IPS-20b (cell line): ENCODE measurements around the gene CNDP2.
"Not testable (repeated sequence)": the region's sequence is repeated elsewhere in the genome, so short reads cannot be mapped to it uniquely, and the experiment has no call there.

Source experiments
- H3K27ac ChIP-seq: one replicate; pipeline ENCODE4 v1.5.1; 2013; ENCODE audit warnings: low read length
- H3K27me3 ChIP-seq: 2 replicates; pipeline ENCODE4 v1.6.1; 2013; ENCODE audit warnings: mild to moderate bottlenecking, low read length, inconsistent platforms; ENCODE audit not compliant: insufficient read depth
- H3K36me3 ChIP-seq: 2 replicates; pipeline ENCODE4 v1.6.1; 2013; ENCODE audit warnings: low read depth, mild to moderate bottlenecking, inconsistent platforms, low read length, moderate library complexity; ENCODE audit not compliant: insufficient read depth
- H3K4me1 ChIP-seq: 2 replicates; pipeline ENCODE4 v1.6.1; 2013; ENCODE audit warnings: mild to moderate bottlenecking, control low read depth, inconsistent platforms, low read length, moderate library complexity; ENCODE audit not compliant: insufficient read depth
- H3K4me3 ChIP-seq: 2 replicates; pipeline ENCODE4 v1.5.1; 2013; ENCODE audit warnings: mild to moderate bottlenecking, low read length, inconsistent platforms
- H3K9ac ChIP-seq: 2 replicates; pipeline ENCODE4 v1.6.1; 2013; ENCODE audit warnings: low read depth, mild to moderate bottlenecking, inconsistent platforms, low read length, moderate library complexity
- H3K9me3 ChIP-seq: 2 replicates; pipeline ENCODE4 v1.6.1; 2013; ENCODE audit warnings: mild to moderate bottlenecking, low read depth, low read length, inconsistent platforms; ENCODE audit not compliant: insufficient read depth

Gene CNDP2

GRCh38 chr18:74521068-74521725 is 25.0 kb downstream of the CNDP2 start:
- H3K27ac ChIP-seq = no peak overlapping the region
- H3K36me3 ChIP-seq = peaks cover 57% of the 10 kb centered on the region
- H3K4me1 ChIP-seq = no peaks in the 10 kb centered on the region
- no peak overlapping the region for H3K9ac ChIP-seq
- H3K4me3 ChIP-seq = no peak overlapping the region
- H3K9me3 ChIP-seq = peaks cover 14% of the 10 kb centered on the region; the same call in 1 of the 2 replicates
- H3K27me3 ChIP-seq = no peaks in the 10 kb centered on the region

- Histone ChIP-seq H3K9me3 (peaks cover 17% of the 10 kb centered on the region; the same call in 1 of the 2 replicates), H3K27me3 (no peaks in the 10 kb centered on the region), H3K36me3 (peaks cover 41% of the 10 kb centered on the region), H3K27ac (no peak overlapping the region), H3K9ac (no peak overlapping the region), H3K4me1 (no peaks in the 10 kb centered on the region), H3K4me3 (no peak overlapping the region)
Measured at GRCh38 chr18:74522635-74523548, 26.7 kb downstream of the CNDP2 start.

- no peaks in the 10 kb centered on the region for H3K4me1 ChIP-seq
- no peak overlapping the region for H3K27ac ChIP-seq
- no peak overlapping the region for H3K4me3 ChIP-seq
- H3K9ac ChIP-seq = no peak overlapping the region
- H3K36me3 ChIP-seq = peaks cover 31% of the 10 kb centered on the region
- H3K27me3 ChIP-seq = no peaks in the 10 kb centered on the region
- peaks cover 17% of the 10 kb centered on the region; the same call in 1 of the 2 replicates for H3K9me3 ChIP-seq
Measured at GRCh38 chr18:74524097-74524496, 27.9 kb downstream of the CNDP2 start.

GRCh38 chr18:74524915-74525314 is 28.8 kb downstream of the CNDP2 start:
- H3K9ac ChIP-seq, H3K27ac ChIP-seq, H3K4me1 ChIP-seq, H3K4me3 ChIP-seq, H3K27me3 ChIP-seq: not testable (repeated sequence)
- H3K36me3 ChIP-seq = peaks cover 22% of the 10 kb centered on the region
- peaks cover 17% of the 10 kb centered on the region; the same call in 1 of the 2 replicates for H3K9me3 ChIP-seq

GRCh38 chr18:74525741-74526140 is 29.6 kb downstream of the CNDP2 start:
- peaks cover 17% of the 10 kb centered on the region; the same call in 1 of the 2 replicates for H3K9me3 ChIP-seq
- H3K4me3 ChIP-seq = no peak overlapping the region
- no peaks in the 10 kb centered on the region for H3K4me1 ChIP-seq
- H3K27me3 ChIP-seq = no peaks in the 10 kb centered on the region
- H3K27ac ChIP-seq = no peak overlapping the region
- H3K9ac ChIP-seq = no peak overlapping the region
- H3K36me3 ChIP-seq = peaks cover 14% of the 10 kb centered on the region

GRCh38 chr18:74526488-74526887 is 30.3 kb downstream of the CNDP2 start:
- Histone ChIP-seq H3K4me1 (no peaks in the 10 kb centered on the region), H3K36me3 (peaks cover 7% of the 10 kb centered on the region; the same call in 1 of the 2 replicates), H3K4me3 (no peak overlapping the region), H3K27ac (no peak overlapping the region), H3K9me3 (peaks cover 12% of the 10 kb centered on the region; the same call in 1 of the 2 replicates), H3K9ac (no peak overlapping the region), H3K27me3 (no peaks in the 10 kb centered on the region)

GRCh38 chr18:74528478-74528877 is 32.3 kb downstream of the CNDP2 start:
- no peaks in the 10 kb centered on the region for H3K36me3 ChIP-seq
- H3K27ac ChIP-seq = no peak overlapping the region
- H3K9me3 ChIP-seq = peaks cover 3% of the 10 kb centered on the region; the same call in 1 of the 2 replicates
- no peaks in the 10 kb centered on the region for H3K4me1 ChIP-seq
- H3K4me3 ChIP-seq = no peak overlapping the region
- H3K27me3 ChIP-seq = no peaks in the 10 kb centered on the region
- no peak overlapping the region for H3K9ac ChIP-seq

- Histone ChIP-seq H3K9ac (no peak overlapping the region), H3K4me1 (no peaks in the 10 kb centered on the region), H3K27ac (no peak overlapping the region), H3K27me3 (no peaks in the 10 kb centered on the region), H3K4me3 (no peak overlapping the region), H3K36me3 (no peaks in the 10 kb centered on the region), H3K9me3 (peaks cover 3% of the 10 kb centered on the region; the same call in 1 of the 2 replicates)
Measured at GRCh38 chr18:74528913-74529312, 32.8 kb downstream of the CNDP2 start.

GRCh38 chr18:74529378-74529777 is 33.2 kb downstream of the CNDP2 start:
- Histone ChIP-seq H3K4me1 (no peaks in the 10 kb centered on the region), H3K27ac (no peak overlapping the region), H3K36me3 (no peaks in the 10 kb centered on the region), H3K27me3 (no peaks in the 10 kb centered on the region), H3K9me3 (peaks cover 3% of the 10 kb centered on the region; the same call in 1 of the 2 replicates), H3K4me3 (no peak overlapping the region), H3K9ac (no peak overlapping the region)

GRCh38 chr18:74529811-74530583 is 33.8 kb downstream of the CNDP2 start:
- H3K27me3 ChIP-seq = no peaks in the 10 kb centered on the region

GRCh38 chr18:74530584-74530862 is 34.4 kb downstream of the CNDP2 start:
- no peak overlapping the region for H3K4me3 ChIP-seq
- no peaks in the 10 kb centered on the region for H3K27me3 ChIP-seq
- H3K9ac ChIP-seq = no peak overlapping the region
- H3K4me1 ChIP-seq = no peaks in the 10 kb centered on the region
- H3K27ac ChIP-seq = no peak overlapping the region
- H3K36me3 ChIP-seq = no peaks in the 10 kb centered on the region
- peaks cover 3% of the 10 kb centered on the region; the same call in 1 of the 2 replicates for H3K9me3 ChIP-seq

More at GRCh38 chr18:74529811-74530583, 33.8 kb downstream of the CNDP2 start:
- Histone ChIP-seq H3K9me3 (peaks cover 3% of the 10 kb centered on the region; the same call in 1 of the 2 replicates), H3K4me1 (no peaks in the 10 kb centered on the region), H3K9ac (no peak overlapping the region), H3K36me3 (no peaks in the 10 kb centered on the region), H3K27ac (no peak overlapping the region), H3K4me3 (no peak overlapping the region)
